GM19328 (cell line): ENCODE data around the gene UNC93B1.
A peak's percentile ranks its signal among the peaks of the same experiment; 100 is the strongest.

Experiments
- ATAC-seq: cut with Tn5 transposase; IDR thresholded peaks from one replicate; pipeline ENCODE4 v1.9.1; 2021; ENCODE audit warnings: mild to moderate bottlenecking, moderate library complexity; ENCODE audit not compliant: unreplicated experiment

The UNC93B1 gene

DNA sequence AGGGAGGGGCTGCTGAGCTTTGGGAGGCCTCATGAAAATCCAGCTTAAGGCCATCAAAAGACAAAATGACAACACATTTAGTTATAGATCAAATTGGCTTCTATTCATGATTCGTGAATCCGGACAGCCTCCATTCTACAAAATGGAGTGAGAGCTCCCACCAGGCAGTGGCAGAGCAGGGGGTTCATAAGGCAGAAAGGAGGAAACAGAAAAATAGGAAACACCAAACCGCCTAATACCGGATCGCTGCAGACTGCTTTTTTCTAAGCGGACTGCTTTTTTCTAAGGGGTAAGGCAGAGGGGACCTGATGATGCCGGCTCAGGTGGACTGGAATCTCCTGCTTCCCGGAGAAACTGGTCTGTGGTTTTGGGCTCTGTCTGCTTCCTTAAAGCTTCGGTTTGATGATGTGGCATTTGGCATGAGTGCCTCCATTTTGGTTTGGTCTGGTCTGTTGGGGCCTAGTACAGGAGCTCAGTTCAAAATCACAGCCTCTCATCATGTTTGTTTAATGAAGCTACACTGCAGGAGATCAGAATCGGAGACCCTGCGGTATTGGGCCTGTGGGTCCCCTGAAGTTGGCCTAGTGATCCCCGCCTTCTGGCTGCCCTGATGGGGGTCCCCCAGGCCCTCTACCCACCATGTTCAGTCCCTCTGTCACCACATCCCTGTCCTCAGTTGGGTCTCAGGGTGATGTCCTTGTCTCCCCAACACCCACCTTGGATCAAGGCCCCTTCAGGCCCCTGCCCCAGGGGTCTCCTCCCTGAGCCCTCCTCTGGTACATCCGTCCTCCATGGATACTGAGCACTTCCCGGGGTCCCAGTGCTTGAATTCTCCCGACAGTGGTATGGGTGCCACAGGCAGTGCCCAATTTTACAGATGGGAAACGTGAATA lies 7.4 kb upstream of the UNC93B1 start:
- no peak for ATAC-seq

DNA sequence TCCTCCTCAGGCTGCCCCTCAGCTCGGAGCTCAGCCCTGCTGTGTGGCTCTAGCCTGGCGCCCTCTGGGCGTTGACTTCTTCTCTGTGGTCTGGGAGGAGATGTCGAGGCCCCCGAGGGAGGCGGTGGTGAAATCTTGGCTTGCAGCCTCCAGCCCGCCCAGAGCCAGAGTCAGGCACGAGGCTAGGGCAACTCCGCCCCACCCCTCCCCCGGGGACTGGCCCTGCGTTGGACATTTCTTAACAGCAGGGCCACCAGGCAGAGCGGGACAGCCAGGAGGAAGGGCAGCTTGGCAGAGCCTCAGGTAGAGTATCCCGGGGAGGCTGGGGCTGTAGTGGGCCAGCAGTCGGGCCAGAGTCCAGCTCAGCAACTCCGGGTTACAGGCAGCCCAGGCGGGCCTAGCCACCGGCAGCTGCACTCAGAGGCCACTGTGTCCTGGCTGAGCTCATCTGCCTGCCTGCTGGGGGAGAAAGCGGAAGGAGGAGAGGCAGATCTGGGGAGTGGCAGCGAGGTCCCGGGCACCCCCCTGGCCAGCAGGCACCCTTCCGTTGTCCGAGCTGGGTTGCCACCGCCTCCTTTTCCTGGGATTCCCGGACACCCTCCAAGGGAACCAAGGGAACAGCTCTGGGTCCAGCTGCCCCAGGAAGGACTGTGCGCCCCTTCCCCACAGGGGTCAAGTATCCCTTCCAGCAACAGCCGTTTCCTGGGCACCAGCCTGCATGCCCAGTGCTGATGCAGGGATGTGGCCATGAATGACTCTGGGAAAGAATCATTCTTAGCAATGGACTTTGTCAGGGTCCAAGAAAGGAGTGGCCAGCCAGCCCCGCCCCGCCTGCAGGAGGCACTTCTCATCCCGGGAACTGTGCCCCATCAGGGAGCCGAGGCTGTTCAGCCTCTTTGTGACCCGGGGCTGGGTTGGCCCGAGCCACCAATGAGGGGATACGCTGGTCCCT lies 6.5 kb upstream of the UNC93B1 start, which contains the start of gene ALDH3B1:
Gene ALDH3B1 (plus strand): TSS at position 238 of the 952 bp plus-strand sequence. CDS start 4,971 bp downstream, outside the sequence.
- ATAC-seq: no peak

DNA sequence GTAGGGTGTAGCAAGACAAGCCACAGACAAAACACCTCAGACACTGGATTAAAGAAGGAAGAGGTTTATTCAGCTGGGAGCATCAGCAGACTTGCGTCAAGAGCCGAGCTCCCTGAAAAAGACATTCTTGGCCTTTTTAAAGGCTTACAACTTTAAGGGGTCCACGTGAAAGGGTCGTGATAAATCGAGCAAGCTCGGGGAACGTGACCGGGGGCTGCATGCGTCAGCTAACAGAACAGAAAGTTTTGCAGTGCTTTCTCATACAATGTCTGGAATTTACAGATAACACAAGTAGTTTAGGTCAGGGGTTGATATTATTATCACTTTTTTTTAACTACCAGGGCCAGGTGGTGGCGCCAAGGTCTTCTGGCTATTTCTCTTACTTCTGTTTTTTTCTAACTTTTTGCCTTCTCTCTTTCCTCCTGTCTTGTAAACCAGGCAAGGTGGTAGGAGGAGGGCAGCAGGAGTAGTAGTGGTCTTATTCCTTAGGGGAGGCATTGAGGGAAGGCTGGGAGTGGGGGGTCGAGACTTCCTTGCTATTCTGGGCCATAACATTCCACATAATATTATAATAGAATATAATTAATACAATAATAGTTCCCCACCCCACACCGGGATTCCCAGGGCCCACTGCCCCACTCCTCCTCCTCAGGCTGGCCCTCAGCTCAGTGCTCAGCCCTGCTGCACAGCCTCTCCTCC lies 5.6 kb upstream of the UNC93B1 start:
- no peak for ATAC-seq

DNA sequence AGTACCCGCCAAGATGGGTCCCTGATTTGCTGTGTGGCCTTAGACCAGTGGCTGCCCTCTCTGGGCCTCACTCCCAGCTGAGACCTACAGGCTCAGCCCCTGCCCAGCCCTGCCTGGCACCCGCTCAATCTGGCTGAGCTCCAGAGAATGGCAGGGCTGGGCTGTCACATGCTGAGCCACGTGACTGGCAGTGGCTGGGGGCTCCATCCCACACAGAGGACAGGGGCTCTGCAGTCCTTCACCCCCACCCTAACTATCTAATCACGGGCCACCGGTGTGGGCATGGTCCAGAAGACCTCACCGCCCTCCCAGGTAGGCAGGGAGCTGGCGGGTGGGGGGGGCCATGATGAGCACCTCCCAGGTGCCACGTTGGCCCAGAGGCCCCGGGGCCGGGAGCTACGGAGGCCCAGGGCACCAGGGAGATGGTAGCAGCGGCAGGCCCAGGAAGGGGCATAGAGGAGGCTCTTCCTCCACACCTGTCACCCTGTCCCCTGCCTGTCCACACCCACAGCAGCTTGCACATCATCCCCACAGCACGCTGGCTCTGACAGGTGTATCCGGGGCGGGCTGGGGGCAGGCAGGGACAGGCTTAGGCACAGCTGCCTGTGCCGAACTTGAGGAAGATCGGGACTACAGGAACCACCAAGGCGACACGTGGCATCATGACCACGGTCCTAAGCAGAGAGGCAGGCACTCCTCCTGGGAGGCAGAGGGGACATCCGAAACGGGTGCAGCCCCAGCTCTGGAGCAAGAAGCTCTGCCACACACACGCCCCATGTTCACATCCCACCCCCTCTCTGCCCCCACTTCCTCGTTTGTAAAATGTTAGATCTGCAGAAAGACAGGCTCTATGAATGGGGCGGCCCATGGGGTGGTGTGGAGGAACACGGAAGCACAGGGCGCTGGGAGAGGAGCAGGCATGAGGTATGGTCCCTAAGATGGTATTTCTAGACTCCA lies 4.8 kb upstream of the UNC93B1 start:
- ATAC-seq: no peak

DNA sequence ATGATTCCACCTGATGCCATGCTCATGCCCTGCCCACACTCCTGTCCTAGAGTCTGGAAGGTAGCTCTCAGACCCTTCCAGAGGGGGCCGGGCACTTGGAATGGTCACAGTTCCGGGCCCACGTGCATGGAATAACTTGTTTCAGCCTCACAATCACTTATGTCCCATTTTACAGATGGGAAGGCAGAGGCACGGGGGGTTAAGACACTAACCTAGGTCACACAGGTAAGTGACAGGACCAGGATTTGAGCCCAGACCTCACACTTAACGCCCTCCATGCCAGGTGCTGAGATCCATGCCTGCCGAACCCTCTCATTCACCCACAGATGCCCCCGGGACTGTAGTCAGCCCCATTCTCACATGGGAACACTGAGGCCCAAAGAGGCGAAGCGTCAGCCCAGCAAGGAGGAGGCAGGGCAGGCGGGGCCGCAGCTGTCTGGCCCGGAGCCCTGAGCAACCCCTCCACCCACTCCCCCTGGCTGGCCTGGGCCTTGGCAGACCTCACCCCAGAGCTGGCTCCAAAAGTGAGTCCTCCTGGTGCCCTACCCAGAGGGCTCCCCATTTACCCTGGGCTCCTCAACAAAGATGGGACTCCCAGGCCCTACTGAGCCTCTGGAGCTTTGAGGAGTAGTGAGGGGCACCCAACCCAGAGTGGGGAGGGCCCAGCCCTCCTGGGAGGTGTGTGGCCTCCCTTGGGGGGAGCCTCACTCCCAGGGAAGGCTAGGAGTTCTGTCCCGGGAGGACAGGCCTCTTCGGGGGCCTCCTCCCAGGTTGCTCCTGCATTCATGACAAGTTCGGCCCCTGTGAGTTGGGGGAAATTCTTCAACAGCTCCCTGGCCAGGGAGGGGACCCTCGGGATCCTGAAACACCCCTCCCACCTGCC lies 3.8 kb upstream of the UNC93B1 start:
- no peak for ATAC-seq

DNA sequence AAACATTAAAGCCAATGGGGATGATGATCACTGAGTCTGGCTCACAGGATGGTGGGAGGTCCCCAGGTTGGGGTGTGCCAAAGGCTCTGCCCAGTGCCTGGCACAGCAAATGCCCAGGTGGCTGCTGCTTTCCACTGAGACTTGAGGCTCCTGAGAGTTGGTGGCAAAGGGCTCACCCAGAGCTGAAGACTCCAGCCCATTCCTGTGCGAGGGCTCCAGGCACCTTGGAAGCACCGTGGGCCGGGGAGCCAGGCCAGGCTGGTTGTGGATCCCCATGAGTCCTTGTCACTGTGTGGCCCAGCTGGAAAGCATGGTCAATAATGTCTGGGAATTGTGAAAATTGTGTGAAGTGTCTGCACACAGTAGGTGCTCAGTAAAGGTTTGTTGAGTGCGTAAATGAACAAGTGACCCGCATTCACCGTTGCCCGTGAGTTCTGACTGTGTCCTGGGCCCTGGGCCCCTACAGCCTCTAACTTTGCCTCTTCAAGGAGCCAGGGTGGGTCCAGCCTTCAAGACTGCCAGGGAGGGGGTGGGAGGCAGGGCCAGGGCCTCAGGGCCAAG lies 2.8 kb upstream of the UNC93B1 start:
- ATAC-seq: no peak

DNA sequence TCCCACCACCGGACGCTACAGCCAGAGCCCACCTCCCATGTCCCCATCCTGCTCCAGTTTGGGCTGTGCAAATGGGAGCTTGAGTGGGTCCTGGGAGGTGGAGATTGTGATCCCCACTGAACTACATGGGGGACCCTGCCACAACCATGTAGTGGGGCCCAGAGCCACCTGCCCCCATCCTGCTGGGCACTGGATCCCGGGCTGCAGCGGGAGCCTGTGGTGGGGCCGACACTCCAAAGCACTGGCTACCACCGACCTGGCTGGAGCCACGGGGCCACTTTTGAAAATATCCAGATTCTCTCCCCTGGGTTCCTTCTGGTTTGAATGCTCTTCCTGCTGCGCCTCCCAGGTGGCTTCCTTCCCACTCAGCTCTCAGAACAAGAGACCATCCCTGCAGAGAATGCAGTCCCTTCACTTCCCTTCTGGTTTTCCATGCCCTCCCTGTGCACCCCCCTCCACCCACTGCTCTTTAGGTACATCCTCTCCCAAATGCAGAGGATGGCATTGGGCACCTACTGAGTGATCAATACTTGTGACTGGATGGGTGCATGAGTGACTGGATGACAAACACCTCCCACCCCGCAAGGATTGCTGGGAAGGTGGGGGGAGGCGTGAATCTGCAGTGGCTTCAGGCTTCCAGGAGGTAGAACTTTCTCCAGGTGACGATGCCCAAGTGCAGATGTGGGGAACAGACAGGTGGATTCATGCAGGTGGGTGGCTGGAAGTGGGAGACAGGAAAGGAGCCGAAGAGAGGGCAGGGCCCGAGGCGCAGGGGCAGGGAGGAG lies 846 bp upstream of the UNC93B1 start:
- ATAC-seq: no peak

DNA sequence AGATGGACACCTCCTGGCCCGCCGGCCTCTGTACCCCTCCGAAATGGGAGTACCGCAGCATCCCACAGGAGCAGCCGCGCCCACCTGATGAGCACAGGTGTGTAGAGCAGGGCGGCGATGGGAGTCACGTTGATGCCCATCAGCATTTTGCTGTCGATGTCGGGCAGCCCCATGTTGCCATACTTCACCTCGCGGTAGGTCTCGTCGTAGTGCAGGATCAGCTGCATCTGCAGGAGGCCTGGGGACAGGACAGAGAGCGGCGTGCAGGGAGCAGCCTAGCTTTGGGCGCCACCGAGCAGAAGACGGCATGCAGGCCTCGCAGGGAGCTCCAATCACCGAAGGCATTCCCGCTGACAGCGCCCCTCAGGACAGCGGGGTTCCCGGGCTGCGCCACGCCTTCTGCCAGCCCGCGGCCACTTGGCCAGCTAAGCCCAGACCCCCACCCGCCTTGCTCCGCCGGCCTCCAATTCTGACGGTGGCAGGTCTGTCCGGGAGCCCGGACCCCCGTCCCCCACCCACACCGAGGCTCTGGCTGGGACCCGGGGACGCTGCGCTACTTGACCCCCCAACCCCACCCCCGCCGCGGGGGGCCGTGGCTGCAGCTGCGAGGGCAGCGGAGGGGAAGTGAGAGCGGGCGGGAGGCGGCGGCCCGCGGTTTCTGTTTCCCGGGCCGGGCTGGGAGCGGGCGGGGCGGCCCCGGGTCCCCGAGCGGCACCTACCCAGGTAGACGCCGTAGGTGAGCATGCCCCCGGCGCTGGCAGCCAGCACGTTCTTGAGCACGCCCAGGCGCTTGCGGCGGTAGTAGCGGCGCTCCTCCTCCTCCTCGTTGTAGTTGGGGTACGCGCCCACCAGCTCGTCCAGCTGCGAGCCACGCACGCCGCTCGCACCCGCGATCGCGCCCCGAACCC lies 705 bp downstream of the UNC93B1 start:
- ATAC-seq: peak; percentile 34

DNA sequence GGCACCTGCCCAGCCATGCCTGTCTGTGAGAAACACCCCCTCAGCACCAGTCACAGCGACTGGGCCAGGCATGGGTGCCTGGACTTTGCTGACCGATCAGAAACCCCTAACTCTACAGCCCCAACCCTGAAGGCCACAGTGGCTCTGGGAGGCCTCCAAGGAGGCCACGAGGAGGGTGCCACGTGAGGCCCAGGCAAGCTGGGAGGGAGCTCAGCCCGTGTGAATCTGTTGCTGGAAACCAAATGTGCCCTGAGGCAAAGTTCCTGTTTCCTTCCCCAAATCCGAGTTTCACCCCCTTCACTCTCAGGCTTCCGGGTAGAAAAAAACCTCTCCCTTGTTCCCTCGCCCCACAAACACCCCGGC lies 1.3 kb downstream of the UNC93B1 start:
- ATAC-seq: peak; percentile 1

DNA sequence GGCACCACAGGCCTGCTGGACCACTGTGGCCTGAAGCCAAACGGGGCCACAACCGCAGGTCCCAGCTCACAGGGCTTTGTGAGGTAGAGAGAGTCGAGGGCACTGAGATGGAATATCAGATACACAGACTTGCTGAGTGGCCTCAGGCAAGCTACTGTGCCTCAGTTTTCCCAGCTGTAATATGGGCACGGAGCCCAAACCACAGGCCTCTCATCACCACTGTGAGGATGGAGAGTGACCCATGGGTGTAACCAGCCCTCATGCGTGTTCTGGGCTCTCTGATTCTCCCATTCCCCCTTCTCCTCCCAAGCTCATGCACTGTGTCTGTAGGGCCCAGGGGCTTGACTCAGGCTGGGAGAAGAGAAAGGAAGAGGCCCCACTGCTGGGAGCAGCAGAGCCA lies 4.2 kb downstream of the UNC93B1 start:
- no peak for ATAC-seq

DNA sequence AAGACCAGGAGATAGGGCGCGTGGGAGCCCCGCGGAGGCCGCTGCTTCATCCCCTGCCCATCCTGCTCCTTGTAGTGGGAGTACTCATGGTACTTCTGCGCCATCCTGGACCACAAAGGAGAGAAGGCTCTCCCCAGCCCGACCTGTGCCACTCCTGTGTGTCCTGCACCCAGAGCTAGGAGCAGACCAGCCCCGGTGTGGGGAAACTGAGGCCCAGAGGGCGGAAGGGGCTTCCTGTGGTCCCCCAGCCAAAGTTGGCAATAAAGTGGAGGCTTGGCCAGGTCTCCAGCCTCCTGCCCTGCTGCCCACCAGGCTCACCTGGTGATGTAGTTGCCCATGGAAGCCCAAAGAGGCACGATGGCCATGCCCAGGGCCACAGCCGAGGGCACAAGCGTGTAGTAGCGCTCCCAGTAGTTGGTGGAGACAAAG lies 4.7 kb downstream of the UNC93B1 start:
- no peak for ATAC-seq

DNA sequence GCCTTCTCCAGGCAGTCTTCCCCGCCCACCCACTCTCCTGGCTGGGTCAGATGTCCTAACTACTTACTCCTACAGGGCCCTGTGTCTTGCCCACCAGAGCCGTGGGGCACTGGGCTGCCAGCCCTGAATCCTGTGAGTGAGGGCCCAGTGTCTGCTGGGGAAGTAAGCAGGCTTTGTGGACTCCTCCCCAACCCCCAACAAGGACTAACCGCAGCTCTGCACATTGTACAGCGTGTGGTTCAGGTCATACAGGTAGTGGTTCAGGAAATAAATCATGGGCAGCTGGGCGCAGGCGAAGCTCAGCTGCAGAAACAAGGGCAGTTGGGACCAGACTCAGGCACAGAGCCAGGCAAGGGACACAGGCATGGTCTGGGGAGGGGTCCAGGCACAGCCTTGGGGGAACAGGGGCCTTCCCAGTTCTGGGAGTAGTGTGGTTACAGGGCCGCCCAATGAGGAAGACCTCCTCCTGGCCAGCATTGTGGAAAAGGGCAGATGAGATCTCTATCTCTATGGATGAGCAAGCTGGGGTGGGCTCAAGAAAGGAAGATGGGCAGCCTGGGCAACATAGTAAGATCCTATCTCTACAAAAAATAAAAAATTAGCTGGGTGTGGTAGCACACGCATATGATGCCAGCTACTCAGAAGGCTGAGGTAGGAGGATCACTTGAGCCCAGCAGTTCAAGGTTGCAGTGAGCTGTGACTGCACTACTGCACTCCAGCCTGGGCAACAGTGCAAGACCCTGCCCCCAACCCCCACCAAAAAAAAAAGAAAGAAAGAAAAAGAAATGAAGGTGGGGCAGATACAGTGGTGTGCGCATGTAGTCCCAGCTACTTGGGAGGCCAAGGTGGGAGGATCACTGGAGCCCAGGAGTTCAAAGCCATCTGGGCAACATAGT lies 5.5 kb downstream of the UNC93B1 start:
- no peak for ATAC-seq

DNA sequence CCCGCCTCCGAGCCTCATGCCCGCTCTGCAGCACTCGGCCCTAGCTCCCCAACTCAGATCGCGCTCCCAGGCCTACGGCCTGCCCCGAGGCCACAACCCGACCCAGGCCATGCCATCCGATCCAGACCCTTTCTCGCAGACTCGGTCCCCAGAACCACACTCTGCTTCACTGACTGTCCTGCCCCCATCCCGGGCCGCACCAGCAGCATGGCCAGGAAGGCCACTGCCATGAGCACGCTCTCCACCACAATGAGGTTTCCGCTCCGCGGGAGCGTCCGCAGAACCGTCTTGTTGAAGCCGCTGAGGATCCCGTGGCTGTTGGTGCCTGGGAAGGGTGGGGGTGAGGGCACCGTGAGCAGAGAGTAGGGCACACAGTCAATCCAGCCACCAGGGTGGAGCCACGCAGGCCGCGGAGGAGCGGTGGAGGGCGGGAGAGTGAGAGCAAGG lies 6.4 kb downstream of the UNC93B1 start:
- no peak for ATAC-seq

DNA sequence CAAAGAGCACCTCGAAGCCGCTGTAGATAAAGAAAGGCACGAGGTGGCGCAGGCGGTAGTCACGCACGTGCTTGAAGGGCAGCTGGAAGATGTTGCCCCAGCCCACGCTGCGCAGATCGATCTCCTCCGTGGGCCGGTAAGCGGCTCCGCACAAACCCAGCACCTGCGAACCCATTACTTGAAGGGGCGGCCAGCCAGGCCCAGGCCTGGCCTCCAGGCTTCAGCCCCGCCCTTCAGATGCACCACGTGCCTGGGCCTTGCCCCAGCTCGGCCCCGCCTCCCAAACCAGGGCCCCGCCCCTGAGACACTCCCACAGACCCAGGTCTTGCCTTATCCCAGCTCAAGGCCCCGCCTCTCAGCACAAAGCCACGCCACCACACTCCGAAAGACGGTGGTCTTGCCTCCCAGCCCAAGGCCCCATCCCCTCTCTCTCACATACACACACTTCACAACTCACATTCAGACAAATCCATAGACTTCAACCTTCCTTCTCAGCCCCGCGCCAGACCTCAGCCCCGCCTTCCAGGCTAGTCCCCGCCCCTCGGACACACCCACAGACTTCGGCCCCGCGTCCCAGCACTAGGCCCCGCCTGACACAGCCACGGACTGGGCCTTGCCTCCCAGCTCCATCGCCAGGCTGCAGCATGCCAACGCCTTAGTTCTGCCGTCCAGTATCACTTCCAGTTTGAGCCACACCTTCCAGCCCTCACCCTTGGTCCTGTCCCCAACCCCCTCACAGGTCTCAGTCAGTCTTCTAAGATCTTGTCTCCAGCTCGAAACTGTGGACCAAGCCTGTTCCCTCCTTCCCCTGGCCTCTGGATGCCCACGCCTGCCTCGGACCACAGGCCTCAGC lies 7.0 kb downstream of the UNC93B1 start:
- ATAC-seq: no peak

DNA sequence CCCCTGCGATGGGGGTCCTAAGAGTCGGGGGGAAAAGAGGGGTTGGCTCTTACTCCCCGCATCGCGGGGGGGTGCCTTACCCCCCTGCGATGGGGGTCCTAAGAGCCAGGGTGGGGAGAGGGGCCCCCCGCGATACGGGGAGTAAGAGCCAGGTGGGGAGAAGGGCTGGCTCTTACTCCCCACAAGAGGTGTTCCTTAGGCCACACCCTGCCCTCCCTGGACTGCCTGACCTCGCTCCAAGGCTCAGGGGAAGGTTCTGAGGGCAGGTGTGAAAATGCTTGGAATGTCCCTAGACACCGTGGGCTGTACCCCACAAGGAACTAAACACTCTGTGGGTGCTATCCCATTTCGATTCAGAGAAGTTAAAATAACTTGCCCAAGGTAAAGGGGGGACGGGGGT lies 7.8 kb downstream of the UNC93B1 start:
- no peak for ATAC-seq
